GM18861 (cell line): ENCODE results near the gene SLC22A1.
"Not testable (repeated sequence)": the region's sequence is repeated elsewhere in the genome, so short reads cannot be mapped to it uniquely, and the experiment has no call there.

Source experiments
- ATAC-seq: cut with Tn5 transposase; IDR thresholded peaks from one replicate; pipeline ENCODE4 v1.9.1; 2021; ENCODE audit not compliant: unreplicated experiment

SLC22A1 gene

GRCh38 chr6:160121558-160121957, at the start of gene SLC22A1:
Gene SLC22A1 (plus strand): TSS chr6:160121815. CDS start chr6:160121936, 121 bp downstream.
- ATAC-seq: no peak

DNA sequence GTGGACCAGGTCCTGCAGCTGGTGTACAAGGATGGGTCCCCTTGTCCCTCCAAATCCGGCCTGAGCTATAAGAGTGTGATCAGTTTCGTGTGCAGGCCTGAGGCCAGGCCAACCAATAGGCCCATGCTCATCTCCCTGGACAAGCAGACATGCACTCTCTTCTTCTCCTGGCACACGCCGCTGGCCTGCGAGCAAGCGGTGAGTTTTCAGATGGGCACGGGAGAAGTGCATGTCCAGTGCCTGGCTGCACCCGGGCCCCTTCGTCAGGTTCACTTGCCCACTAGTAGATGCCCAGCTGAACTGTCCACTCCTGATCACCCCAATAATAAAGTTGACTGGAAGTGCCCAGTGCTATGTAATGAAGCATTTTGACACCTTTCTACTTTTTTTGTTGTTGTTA, 48.3 kb upstream of the SLC22A1 start:
- no peak for ATAC-seq

DNA sequence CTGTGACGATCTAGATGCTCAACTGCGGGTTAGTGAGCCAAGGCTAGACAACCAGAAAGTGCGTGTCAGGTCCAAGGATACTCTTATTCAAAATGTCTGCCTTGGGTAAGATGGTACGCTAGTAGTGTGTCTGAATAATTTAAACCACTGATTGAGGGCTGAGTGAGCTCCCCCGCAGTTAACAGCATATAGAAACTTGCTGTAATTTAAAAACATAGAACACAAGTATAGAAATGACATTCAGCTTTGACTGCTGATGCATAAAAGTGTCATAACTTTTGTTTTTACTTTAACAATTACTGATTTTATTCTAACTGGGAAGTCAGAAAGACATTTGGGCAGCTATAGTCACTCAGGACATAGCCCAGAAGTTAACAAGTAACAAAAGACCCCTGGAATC, 45.6 kb upstream of the SLC22A1 start:
- no peak for ATAC-seq

GRCh38 chr6:160077024-160077423, 44.6 kb upstream of the SLC22A1 start:
- ATAC-seq: no peak

- no peak for ATAC-seq
Observed at GRCh38 chr6:160077526-160077925, 44.1 kb upstream of the SLC22A1 start.

- no peak for ATAC-seq
Observed at GRCh38 chr6:160078883-160079685, 42.5 kb upstream of the SLC22A1 start.

GRCh38 chr6:160079686-160080043, 42.0 kb upstream of the SLC22A1 start:
- no peak for ATAC-seq

DNA sequence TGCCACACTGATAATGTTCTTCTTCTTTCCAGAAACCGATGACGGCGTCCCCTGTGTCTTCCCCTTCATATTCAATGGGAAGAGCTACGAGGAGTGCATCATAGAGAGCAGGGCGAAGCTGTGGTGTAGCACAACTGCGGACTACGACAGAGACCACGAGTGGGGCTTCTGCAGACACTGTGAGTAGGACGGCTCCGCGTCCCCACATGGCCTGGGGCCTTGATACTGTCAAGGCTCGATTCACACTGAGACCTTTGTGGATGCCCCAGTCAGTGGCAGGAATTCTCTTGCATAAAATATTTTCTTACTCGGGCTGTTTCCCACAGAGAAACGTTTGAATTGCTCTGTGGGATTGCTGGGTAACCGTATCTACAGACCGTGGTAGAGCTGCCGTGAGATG, 41.5 kb upstream of the SLC22A1 start:
- ATAC-seq: no peak

- no peak for ATAC-seq
Observed at GRCh38 chr6:160081398-160081797, 40.2 kb upstream of the SLC22A1 start.

DNA sequence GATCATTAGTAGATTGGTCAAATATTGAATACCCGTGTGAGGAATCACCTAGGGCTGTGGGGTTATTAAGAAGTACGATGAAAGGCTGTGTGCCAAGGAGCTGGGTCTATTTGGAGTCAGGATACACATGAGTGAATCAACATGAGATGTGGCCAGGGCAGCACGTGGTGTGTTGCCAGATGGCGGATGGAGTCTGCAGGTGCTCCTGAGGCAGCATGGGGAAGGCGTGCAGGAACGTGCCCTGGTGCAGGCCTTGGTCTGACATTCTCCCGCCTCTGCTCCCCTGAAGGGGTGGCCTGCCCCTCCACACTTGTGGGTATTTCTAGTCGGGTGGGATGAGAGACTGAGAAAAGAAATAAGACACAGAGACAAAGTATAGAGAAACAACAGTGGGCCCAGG, 39.0 kb upstream of the SLC22A1 start:
- no peak for ATAC-seq

DNA sequence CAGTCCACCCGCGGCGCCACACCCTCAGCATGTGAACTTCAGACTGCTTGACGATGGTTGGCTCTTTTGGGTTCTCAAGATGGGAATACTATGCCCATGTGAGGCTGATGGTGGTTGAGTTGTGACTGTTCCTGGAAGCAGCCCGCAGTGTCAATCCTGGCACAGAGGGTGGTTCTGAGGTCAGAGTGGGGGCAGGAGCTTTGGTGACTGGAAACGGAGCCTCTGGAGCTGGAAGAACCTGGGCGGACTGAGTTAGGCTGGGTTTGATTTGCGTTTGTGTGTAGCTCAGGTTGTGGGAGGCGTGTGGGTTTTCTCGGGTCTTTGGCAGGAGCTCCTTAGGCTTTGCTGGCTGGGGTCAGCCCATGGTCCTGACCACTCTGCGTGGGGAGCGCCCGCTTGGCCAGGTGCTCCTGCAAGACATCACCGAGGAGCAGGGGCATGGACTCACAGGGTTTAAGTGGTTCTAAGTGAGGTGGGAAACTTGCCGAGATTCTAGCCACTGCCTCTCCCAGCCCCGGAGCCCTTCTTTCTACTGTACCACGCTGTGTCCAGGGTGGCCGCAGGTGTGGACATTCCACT, 37.3 kb upstream of the SLC22A1 start:
- ATAC-seq: no peak

- no peak for ATAC-seq
Observed at GRCh38 chr6:160085226-160085625, 36.4 kb upstream of the SLC22A1 start.

DNA sequence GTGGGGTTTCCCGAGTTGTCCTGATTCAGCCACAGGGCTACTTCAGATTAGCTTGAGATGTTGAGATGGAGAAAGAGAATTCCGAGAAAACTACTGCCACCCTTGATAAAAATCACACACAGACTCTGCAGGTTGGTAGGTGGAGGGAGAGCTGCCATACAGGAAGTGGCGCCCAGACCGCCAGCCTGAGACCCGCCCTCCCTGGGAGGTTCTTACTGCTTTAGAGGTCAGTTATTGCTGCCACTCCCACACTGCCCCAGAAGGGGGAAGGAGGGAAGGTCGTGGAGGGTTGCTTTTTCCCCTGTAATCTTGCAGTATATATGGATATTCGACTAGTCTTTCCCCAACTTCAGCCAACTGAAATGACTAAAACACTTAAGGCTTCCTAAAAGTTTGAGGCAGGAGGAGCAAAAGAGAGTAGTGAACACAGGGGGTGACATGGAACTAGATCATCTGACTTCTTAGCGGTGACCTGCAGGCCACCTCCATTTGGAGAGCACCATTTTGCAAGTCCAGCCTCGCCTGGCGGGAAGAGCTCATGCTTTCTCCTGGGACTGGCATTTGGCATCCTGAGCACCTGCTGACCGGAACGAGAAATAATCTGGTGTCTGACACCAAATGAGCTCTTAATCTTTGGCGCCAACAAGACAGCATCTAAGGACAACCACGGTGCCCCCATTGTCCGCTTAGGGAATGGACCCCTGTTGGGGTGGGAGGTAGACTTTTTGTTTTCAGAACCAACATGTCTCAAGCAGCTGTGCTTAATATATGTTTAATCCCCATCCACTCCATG, 35.7 kb upstream of the SLC22A1 start:
- ATAC-seq: no peak

GRCh38 chr6:160086754-160087153, 34.9 kb upstream of the SLC22A1 start:
- no peak for ATAC-seq

DNA sequence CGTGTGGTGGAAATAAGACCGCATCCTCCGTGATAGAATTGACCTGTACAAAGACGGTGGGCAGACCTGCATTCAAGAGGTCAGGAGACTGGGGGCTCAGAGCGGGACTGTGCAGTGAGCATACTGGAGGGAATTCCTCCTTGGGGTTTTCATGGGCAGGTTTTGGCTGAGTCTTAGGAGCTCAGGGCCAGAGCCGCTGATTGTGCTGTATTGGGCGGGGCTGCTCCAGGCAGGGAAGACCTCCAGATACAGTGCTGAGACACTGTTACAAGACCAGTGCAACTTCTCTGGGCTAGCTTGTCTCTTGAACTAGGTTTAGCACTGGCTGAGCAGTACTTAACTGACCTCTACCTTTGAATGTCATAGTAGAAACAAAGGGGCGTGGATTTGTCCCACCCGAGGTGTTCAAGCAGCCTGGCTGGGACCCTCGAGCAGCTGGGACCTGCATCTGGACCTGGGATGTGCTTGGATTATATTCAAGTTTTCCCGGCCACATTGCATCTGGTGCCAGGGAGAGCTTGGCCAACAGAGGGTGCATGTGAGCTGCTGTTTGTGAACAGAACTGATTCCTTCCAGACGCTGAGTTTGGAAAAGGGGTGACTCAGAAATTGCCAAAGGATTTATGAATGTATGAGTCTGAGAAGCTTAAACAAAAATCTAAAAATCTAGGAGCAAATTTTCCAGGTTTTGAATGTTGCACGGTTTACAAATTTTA, 33.4 kb upstream of the SLC22A1 start:
- no peak for ATAC-seq

DNA sequence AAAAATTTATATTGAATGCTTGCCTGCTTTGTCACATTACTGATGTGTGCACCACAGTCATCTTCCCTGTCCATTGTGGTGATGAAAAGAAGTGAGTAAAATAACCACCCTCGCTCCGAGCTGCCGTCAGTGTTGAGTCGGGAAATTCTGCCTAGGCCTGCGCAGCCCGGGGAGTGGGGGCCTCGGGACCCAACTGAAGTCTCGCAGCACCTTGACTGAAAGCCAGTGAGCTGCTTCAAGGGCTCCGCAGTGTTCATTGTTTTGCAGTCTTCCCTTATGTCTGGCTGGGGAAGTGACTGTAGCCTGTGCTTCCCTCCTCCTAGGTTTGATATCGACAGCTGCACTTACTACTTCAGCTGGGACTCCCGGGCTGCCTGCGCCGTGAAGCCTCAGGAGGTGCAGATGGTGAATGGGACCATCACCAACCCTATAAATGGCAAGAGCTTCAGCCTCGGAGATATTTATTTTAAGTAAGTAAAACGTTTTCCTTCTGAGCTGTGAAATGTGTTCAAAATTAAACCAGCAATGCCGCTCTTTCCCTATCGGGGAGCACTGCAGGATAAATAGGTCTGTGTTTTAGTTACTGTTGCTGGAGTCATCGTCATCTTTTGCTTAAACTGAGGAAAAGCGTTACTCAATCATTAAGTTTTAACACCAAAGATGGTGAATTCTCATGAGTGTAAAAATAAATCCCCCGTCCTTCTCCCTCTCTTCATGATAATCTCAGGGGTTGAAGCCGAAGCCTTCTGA, 32.7 kb upstream of the SLC22A1 start:
- no peak for ATAC-seq

- ATAC-seq: no peak
Observed at GRCh38 chr6:160089534-160089897, 32.1 kb upstream of the SLC22A1 start.

DNA sequence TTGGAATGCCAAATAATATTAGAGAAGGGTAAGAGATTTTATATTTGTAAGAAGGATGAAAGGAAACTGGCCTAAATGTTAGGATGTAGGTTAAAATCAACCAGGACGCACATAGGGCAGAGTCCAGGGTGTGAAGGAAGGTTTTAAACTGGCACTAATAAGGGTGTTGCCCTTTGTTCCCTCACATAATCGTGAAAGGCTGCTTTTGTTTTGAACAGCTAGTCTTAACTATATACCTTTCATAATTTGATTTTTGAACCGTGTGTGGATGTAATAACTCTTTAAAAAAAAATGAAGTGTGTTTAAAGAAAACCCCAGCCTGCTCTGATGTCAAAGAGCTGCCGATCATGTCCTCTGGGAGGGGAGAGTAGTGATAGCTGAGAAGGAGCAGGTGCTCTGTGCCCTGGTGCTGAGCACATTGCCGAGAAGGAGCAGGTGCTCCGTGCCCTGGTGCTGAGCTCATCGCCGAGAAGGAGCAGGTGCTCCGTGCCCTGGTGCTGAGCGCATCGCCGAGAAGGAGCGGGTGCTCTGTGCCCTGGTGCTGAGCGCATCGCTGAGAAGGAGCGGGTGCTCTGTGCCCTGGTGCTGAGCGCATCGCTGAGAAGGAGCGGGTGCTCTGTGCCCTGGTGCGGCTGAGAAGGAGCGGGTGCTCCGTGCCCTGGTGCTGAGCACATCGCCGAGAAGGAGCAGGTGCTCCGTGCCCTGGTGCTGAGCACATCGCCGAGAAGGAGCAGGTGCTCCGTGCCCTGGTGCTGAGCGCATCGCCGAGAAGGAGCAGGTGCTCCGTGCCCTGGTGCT, 31.0 kb upstream of the SLC22A1 start:
- not testable (repeated sequence) for ATAC-seq

DNA sequence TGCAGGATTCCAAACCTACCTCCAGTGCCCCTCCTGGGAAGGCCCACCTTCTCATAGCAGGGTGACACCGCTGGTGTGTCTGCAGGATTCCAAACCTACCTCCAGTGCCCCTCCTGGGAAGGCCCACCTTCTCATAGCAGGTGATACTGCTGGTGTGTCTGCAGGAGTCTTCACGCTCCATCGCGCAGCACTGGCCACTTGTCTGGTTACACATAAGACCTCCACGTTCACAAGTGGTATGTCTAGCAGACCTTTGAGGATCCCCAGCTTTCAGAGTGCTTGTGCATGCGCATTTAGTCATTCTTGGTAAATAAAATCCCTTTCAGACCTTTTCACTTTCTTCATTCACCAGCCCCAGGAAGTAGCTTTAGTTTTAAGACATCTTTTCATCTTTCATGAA, 29.4 kb upstream of the SLC22A1 start:
- not testable (repeated sequence) for ATAC-seq

GRCh38 chr6:160092602-160093001, 29.0 kb upstream of the SLC22A1 start:
- no peak for ATAC-seq
